GM19397 (cell line): ENCODE measurements around the gene CERS6.

Experiments used
- ATAC-seq: cut with Tn5 transposase; IDR thresholded peaks from one replicate; pipeline ENCODE4 v1.9.1; 2021; ENCODE audit warnings: mild to moderate bottlenecking, moderate library complexity; ENCODE audit not compliant: unreplicated experiment

Gene CERS6

DNA sequence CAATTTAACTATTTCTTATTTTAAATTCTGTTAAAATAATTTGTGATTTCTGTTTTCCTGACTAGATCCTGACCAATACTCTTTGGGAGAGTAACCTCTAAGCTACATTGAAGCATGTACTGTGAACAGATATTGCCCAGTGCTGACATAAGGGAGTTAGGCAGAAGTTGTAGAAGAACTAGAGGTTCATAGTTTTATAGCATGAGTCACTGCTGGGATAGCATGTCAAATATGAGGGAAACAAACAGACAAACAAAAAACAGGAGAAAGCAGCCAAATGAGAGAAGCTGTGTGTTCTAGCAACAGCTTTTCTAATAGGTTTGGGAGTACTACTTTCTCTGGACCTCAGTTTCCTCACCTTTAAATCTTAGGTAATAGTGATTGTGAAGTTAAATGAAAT lies 72.4 kb downstream of the CERS6 start:
- no peak for ATAC-seq

- no peak for ATAC-seq
Measured at GRCh38 chr2:168529054-168529833, 73.2 kb downstream of the CERS6 start.

DNA sequence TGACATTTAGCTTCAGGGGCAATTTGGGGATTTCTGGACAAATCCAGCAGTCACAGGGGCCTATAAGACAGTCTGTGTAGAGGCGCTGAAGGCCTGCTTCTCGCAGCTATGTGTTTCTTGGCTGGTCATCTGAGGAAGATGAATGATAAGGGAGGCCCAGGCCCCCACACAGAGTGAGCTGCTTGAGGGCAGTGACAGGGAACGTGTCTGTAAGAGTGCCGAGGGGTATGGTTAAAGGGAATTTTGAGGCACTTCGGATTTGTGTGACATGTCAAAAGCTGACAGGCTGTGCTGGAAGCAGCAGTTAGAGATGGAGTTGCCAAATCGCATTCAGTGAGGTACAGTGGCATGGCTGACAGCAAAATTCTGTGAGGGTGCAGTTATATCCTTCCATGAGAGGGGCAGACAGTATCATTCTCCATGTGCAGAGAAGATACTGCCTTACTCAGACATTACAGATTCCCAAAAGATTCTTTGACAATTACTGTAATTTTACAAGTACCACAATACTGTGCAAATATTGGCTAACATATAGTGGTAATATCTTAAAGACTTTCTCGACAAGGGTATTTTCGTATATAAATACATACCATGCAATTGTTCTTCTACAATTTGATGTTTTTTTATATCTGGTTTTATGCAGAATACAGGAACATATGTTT lies 74.0 kb downstream of the CERS6 start:
- no peak for ATAC-seq

- no peak for ATAC-seq
Measured at GRCh38 chr2:168530982-168531622, 75.0 kb downstream of the CERS6 start.

DNA sequence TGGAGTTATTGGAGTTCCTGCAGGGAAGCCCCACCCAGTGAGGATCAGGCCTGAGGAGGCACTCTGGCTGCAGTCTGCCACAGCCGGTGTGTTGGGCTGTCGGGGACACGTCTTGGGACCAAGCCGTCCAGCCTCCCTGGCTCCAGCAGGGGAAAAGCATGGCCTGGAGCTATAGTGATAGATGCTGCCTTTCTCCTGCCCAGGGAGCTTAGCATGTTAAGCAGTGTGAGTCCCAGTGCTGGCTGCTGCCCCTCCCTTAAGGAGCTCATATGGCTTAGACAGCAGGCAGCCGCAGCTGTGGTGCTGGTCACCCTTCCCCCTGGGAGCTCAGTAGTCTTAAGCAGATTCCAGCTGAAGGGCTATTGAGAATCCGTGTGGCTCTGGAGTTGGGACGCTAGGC lies 78.9 kb downstream of the CERS6 start:
- ATAC-seq = no peak

DNA sequence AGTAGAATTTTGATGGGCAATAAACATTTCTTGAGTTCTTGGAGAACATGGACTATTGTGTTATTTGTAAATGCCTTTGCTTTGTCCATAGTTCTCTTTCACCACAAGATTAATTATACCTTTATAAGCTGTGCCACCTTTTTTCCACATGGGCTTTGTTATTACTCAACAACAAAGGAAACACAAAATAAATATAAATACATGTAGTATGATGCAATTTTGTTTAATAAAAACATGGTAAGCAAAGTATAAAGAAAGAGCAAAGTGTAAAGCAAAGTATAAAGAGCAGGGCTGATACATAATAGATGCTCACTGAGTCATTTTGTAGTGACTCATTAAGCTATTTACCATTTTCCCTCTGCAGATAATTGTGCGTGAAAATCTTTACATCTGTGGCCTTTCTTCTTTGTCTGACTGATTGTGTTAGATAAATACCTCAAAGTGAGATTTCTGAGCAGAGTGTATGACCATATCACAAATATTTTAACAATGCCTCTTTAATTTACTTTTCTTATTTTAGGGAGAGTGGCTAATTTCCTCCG lies 80.9 kb downstream of the CERS6 start:
- ATAC-seq = no peak

- no peak for ATAC-seq
Measured at GRCh38 chr2:168538133-168538532, 82.1 kb downstream of the CERS6 start.

DNA sequence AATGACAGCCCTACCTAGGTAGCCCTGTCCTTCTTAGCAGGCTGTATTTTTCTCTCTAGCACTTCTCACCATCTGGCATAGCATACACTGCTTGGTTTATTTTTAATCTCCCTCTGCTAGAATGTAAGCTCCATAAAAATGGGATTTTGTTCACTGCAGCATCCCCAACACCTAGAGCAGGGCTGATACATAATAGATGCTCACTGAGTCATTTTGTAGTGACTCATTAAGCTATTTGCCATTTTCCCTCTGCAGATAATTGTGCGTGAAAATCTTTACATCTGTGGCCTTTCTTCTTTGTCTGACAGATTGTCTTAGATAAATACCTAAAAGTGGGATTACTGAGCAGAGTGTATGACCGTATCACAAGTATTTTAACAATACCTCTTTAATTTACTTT lies 82.5 kb downstream of the CERS6 start:
- no peak for ATAC-seq

DNA sequence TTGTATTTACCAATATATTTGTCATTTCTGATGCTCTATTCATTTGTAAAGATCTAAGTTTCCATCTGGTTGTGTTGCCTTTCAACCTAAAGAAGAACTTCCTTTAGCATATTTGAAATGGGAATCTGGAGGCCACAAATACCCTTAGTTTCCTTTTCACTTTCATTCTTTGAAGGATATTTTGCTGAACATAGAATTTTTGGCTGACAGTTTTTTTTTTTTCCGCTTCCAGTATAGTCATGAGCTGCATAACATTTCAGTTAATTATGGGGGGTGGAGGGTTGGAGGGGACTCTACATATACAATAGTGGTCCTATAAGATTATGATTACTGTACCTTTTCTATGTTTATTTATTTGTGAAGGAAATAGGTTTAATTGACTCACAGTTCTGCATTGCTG lies 83.9 kb downstream of the CERS6 start:
- no peak for ATAC-seq

DNA sequence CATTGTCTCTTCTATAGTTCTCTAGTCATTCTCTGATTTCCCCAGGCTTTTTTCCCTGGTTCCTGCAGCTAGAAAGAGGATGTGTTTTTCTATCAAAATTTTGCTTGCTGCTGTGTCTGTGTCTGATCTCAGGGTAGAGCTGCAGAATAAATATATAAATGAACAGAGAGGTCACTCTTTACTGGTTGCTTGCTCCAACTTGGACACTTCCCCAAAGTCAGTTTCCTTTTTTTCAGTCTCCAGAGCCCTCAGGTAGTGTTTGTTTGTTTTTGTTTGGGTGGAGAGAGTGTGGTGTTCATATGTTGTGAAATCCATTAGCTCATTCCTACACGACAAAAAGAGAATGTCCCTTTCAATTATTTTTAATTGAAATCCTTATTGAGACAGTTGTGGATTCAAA lies 85.8 kb downstream of the CERS6 start:
- ATAC-seq = no peak

GRCh38 chr2:168543037-168543436 lies 87.0 kb downstream of the CERS6 start:
- no peak for ATAC-seq

GRCh38 chr2:168543935-168544334 lies 87.9 kb downstream of the CERS6 start:
- no peak for ATAC-seq

- no peak for ATAC-seq
Measured at GRCh38 chr2:168545439-168546082, 89.5 kb downstream of the CERS6 start.

GRCh38 chr2:168550670-168551069 lies 94.6 kb downstream of the CERS6 start:
- no peak for ATAC-seq

DNA sequence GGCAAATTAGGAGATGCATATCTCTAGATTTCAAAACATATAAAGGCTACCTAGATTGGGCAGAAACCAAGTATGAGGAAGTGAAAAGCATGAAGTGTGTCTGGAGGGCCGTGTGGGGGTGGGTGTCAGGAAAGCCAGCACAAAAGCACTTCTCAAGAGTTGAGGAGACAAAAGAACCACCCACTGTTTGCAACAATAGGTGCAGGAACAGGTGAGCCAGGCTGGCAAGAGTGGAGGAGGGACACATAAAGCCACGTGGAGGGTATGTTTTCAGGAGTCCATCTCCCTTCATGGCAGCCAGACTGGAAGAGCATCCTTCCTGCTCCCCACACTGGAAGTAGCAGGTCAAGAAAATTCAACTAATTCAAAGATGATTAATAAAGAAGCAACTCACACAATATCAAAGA lies 96.4 kb downstream of the CERS6 start:
- ATAC-seq = peak; percentile 92

DNA sequence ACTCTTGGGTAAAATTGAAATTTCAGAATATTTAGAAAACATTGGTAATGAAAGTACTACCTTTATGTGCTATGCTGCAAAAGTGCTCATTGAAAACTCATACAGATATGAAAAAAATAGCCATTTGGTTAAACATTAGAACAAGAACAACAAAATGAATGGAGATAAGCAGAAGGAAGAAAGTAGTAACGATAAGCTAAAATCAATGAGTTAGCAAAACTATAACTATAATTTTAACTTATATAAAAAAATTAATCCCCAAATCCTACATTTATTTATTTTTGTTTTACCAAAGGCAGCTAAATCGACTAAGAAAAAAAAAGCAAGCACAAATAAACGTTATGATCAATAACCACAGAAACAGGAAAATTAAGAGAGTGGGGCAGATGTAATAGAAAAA lies 99.2 kb downstream of the CERS6 start:
- ATAC-seq = no peak

- no peak for ATAC-seq
Measured at GRCh38 chr2:168559187-168559586, 103.1 kb downstream of the CERS6 start.

- no peak for ATAC-seq
Measured at GRCh38 chr2:168560817-168561499, 104.9 kb downstream of the CERS6 start.

DNA sequence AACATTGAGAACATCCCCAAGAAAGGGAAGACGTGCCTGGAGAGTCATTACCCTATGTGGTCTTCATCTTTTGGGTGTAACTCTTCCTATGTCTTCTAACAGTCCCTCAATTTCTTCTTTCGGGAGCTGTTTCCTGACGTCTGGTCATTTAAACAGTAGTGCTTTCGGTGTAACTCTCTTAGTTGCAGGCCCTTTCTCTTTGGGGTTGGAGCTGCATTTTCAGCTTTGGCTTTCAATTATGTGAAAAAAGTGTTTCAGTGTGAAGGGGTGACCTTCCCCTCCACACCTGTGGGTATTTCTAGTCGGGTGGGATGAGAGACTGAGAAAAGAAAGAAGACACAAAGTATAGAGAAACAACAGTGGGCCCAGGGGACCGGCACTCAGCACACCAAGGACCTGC lies 105.9 kb downstream of the CERS6 start:
- no peak for ATAC-seq

GRCh38 chr2:168562971-168563370 lies 106.9 kb downstream of the CERS6 start:
- no peak for ATAC-seq

DNA sequence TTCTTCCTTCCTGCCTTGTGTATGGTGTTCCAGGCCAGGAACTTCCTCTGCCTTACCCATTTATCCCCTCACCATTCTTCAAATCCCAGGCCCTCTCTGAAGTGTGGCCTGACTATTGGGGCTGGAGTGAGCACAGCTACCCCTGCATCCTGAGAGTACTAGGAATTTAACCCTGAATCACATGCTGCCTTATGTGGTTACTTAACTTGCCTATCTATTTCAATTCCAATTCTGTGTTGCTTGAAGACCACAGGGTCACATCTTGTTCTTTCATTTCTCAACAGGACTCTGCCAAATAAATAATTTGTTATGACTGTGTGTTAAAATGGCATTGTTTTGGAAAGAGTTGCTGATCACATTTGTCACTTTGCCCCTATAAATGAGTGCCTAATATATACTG lies 108.6 kb downstream of the CERS6 start:
- ATAC-seq = no peak
